GM18861 (cell line): ENCODE data around the gene PNMA8C.

Experiments used
- ATAC-seq: cut with Tn5 transposase; IDR thresholded peaks from one replicate; pipeline ENCODE4 v1.9.1; 2021; ENCODE audit not compliant: unreplicated experiment

PNMA8C gene

DNA sequence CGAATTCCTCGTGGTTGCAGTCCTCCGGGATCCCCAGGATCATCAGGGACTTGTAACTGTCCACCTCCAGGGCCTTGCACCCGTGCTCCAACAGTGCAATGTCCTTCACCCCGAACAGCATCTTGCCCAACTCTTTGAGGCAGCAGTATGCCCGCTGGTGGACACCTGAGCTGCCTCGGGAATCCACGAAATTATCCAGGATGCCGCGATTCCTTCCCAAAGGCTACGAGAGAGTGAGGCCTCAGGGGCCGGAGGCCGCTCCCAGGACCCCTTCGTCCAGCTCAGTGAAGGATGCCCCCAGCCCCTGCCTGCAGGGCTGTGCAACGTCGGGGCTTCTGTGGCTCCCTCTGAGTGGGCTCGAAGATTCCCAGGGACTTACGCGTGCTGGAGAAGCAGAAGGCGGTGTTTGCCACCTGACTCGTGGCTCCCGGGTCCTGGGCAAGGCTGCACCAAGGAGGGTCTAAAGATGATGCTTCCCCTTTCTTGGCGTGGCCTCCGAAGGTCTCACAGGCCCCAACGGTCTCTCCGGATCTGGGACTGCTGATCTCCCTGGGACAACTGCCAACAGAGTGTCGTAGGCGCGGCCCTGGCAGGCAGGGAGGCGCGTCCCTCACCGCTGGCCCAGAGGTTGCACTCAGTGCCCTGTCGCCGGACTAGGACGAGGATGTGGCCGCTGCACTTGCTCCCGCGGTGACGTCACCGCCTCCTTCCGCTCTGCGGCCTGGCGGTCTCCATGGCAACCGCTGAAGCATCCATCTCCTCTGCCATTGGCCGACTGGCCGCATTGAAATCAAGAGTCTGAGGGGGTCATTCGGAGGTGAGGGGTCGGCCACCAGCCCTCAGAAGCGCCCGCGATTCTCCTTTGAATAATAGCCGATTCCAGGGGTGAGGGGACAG is at the start of gene PNMA8C:
Gene PNMA8C, minus strand, starts transcription at position 698 of the 897 bp plus-strand sequence. Its CDS starts 577 bp downstream, at position 121.
- ATAC-seq = no peak

DNA sequence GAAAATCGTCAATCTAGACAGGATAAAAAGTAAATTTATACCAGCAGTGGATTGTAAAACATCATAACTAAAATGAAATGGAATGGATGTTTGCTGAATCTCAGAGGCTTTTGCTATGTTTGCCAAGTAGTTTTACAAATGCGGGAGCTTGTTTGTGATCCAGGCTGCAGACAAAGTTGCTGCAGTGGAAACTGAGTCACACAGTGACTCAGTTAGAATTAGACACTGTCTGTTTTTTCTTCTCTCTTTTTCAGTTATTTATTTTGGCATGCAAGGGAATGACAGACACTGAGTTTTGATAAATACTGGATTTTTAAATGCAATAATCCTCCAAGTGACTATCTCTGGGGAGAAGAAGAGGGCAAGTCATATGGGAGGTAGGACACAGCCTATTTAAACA is 47.2 kb upstream of the PNMA8C start:
- no peak for ATAC-seq

DNA sequence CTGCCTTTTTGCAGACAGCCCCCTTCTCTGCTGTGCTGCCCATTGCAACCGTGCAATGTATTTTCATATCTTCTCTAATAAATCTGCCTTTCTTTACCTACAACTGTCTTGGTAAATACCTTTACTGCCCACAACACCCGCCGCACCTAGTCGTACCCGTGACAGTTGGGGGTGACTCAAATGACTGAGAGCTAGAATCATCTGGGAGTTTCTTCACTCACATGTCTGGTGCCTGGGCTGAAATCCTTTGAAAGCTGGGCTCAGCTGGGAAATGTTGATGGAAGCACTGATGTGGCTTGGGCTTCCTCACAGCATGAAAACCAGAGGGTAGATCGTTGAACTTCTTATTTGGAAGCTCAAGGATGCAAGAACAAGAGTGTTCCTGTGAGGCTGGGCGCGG is 45.5 kb upstream of the PNMA8C start:
- no peak for ATAC-seq

DNA sequence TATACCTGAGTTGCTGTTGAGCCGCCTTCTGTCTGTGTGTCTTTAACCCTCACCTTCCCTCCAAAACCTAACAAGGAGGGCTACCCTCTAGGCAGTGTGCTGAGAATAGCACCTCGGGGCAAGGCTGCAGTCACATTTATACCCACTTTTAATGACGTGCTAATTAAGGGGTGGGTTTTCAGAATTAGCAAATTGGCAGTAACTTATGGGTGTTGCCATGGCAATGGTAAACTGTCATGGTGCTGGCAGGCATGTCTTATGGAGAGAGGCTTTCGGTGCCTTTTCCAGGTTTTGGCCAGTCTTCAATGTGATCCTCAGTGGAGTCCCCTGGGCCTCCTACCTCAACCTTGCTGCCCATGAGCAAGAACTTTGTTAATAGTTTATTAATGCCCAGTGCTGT is 43.9 kb upstream of the PNMA8C start:
- ATAC-seq = no peak

DNA sequence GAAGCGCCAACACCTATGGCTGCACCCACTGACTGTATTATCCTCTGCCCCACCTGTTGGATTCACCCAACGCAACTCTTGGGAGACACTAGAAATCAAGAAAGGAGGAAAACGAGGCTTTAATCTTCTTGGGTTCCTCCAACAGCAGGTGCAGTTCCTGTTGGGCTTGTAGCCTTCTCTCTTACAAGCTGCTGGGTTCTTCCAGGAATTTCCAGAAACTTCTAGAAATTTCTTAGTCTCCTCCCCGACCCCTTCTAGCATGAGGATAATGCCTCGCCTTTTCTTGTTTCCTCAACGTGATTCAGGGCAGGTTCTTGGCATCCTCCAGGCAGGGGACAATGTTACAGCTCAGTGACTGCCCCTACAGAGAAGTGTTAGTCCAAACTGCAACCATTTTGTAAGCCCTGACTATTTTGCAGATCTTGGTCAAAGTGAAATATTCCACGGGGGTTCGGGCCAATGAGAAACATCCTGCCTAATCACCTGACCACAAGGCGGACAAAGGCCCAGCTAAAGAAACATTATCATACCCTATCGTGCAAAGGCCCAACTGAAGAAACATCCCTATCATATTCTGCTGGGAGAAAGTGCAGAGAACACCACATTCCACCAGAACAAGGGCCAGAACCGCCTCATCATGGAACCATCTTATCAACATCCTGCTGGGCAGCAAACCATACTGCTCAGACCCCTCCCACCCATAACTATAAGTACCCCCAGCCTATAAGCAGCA is 43.2 kb upstream of the PNMA8C start:
- ATAC-seq = no peak

DNA sequence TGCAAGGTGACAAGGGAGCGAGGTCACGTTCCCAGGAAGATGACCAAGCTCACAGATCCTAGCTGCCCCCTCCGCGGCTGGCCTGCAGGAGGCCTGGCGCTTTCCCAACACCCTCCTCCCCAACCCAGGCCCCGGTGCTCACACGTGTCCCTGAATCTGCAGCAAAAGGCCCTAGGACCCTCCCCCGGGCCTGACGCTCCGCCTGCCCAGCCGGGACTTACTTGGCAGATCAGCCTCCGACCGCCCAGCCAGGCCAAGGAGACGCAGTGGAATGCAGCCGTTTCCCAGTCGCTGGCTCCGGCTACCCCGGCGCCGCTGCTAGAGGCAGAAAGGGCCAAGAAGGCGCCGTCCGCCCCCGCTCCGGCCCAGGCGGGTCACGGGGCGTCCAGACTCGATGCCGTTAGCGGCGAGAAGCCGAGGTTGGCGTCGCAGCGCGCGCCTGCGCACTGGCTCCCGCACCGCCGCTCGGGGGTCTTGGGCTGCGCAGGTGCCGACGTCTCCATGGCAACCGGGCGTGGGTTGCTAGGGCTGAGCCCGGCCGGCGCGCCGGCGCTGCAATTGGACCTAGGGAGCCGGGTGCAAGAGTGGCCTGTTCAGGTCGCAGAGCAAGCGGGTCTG is 42.5 kb upstream of the PNMA8C start, which contains the start of gene PNMA8A:
Gene PNMA8A, minus strand, starts transcription at position 448 of the 618 bp plus-strand sequence. CDS start 528 bp downstream, outside the sequence.
- no peak for ATAC-seq

DNA sequence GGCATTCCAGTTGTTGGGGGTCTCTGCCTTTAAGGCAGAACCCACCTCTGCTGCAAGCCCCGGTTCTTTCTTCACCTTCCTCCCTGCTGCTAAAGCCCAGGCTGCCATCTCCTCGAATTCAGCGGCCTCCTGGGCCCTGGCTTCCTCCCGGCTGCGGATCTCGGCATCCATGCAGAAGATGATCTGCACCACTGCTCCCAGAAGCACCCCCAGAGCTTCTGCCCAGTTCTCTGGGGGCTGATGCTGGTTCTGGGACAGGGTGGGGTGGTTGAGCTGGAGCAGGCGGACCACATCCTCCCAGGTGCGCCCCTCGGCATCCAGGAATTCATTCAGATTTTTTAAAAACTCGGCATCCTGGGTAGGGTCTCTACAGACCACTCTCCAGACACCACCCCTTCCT is 41.6 kb upstream of the PNMA8C start:
- ATAC-seq = no peak

DNA sequence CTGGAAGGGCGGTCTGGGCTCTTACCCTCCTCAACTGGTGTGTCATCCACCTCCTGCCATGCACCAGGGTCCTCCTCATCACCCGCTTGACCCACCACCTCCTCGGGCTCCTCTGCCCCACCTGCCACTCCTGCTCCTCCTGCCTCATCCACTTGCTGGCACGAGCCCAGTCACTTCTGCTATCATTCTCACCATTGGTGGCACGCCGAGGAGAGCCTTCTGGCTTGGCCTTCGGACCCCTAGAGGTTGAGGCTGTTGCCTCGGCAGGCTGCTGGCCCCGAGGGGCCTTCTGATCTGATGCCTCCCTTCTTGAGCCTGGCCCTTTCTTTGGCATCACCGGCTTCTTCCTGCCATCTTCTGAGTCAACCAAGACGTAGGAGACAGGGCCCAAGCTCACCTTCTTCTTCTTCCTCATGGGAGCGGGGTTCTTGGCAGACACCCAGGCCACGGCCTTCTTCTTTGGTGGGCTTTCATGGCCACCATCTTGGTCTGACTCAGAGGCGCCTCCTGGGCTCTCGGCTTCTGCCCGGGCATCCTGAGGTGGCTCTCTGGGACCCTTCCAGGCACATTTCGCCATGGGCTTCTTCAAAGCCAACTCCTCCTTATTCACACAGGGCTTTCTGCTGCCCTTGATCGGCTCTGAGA is 40.9 kb upstream of the PNMA8C start:
- ATAC-seq = no peak

DNA sequence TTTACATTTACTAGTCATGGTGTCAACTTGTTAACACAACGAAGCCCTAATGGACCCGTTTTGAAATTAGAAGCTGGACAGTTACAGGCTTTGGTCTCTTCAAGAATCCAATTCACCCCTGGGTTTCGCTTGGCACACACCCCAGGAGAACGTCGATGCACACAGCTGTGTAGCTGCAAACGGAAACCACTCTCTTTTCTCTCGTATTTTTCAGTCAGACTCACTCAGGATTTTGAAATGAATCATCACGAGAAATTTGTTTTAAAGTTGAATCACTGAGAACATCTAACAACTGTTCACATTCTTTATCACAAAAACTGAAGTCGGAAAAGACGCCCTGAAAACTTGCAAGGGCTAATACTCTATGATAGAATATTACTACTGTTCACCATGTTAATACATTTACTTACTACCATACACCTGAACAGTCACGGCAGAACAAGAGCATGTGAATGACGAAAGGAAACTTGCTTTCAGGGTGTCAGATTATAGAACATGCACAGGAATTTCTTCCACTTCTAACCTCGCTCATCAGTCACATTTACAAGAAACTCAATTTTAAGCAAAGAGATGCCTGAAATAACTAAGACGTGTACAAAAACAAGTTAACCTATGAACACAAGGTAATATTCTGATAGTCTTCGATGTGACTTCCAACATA is 37.9 kb upstream of the PNMA8C start:
- ATAC-seq = no peak

DNA sequence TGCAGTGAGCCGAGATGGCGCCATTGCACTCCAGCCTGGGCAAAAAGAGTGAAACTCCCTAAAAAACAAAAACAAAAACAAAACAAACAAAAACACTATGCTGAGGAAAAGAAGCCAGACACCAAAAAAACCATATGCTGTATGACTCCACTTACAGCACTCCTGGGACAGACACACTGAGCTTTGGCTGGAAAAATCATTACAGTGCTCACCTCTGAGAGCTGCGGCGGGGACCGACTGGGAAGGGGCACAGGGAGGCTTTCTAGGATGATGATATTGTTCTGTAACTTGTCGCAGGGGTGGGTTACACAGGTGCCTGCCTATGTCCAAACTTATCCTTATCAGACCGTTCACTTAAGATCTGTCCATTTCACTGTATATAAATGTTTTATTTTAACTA is 34.8 kb upstream of the PNMA8C start:
- ATAC-seq = no peak

DNA sequence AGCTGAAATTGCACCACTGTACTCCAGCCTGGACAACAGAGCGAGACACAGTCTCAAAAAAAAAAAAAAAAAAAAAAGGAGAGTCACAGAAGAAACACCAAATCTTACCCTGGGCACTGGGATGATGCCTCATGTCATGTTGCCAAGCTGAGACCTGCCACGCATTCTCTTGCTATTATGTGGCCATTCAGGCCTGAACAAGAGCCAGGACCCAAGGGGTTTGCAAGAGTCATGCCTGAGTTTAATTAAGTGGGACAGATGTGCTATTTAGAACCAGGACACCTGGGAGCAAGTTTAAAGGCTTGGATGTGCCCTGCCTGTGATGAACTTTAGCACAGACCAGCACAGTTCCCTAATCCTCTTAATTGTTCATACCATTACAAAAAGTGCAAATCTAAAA is 32.8 kb upstream of the PNMA8C start:
- no peak for ATAC-seq

DNA sequence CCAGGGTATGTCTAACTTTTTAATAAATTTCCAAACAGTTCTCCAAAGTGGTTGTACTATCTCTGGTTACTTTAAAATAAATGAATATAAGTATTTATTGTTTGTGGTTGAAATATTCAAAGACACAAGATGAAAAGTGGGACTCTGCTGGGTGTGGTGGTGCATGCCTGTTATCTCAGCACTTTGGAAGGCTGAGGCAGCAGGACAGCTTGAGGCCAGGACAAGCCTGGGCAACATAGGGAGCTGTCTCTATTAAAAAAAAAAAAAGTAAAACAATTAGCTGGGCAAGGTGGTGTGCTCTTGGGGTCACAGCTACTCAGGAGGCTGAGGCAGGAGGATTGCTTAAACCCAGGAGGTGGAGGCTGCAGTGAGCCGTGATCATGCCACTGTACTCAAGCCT is 32.2 kb upstream of the PNMA8C start:
- no peak for ATAC-seq

DNA sequence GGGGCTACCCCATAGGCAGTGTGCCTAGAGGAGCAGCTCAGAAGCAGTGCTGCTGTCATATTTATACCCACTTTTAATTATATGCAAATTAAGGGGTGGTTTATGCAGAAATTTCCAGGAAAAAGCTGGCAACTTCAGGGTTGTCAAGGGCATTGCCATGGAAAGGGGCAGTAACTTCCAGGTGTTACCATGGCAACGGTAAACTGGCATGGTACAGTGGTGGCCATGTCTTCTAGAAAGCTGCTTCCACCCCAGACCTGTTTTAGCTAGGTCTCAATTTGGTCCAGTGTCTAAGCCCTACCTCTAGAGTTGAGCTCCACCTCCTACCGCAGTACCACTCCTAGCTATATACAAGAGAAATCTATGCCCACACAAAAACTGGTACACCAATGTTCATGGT is 31.3 kb upstream of the PNMA8C start:
- no peak for ATAC-seq

DNA sequence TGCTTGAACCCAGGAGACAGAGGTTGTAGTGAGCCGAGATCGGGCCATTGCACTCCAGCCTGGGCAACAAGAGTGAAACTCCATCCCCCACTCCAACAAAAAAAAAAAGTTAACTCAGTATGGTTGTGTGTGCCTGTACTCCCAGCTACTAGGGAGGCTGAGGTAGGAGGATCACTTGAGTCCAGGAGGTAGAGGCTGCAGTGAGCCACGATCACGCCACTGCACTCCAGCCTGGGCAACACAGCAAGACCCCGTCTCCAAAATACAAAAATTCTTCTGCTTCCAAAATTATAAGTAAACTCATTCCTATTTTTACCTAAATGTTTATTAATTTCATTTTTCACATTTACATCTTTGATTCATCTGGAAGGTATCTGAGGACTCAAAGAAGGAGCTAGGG is 28.2 kb upstream of the PNMA8C start:
- no peak for ATAC-seq

DNA sequence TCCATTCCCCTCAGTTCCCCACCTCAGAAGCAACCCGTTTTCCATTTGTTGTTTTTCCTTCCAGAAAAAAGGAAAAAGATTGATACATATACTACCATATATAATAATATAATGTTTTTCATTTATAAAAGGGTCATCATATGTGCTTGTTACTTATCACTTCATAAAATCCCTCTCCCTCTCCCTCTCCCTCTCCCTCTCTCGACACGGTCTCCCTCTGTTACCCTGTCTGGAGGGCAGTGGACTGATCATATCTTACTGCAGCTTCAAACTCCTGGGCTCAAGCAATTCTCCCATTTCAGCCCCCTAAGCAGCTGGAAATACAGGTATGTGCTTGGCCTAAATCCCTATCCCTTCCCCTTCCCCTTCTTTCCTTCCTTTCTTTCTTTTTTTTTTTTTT is 25.5 kb upstream of the PNMA8C start:
- no peak for ATAC-seq

DNA sequence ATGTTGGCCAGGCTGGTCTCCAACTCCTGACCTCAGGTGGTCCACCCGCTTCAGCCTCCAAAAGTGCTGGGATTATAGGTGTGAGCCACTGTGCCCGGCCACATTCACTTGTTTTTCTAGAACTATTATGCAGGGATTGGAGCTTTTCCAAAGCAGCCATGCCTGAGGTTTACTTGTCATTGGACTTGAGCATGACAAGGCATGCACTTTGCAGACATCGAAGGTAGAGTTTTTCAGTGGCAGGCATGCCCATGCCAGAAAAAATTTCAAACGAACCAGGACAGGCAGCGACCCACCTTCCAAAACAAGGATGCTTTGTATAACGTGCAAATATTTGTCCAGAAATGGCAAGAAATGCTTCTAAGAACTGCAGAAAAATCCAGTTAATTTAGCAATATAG is 24.9 kb upstream of the PNMA8C start:
- ATAC-seq = no peak

DNA sequence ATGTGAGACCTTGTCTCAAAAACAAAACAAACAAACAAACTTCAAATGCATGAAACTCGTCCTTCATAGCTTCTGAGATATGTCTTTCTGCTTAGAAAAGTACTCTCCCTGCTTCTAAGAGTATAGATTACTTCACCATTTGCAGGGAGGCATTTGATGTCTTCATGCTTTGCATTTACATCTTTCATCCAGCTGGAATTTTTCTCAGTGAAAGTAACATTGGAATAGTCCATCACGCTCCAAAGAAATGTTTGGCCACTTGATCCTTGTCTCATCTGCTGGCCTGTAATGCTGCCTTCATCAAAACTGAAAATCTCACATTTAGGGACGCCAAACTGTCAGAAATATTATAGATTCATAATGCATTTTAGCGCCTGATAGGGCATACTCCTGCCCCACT is 23.4 kb upstream of the PNMA8C start:
- ATAC-seq = no peak

DNA sequence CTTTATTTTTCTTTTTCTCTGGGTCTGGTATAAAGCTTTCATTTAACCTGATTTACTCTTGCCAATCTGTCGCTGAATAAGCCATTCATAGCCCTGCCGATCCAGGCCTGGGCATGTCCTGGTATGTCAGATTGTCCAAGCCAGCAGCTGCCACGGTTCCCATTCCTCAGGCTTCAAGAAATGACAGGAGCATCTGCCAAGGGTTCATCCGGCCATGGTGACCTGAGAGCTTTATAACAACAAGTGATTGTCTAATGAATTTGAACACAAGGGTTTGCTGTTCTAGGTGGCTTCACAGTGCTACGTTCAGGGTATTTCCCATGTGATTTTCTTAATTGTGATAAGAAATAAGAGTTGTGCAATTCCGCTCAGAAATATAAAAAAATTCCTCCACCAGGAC is 22.6 kb upstream of the PNMA8C start:
- ATAC-seq = no peak

DNA sequence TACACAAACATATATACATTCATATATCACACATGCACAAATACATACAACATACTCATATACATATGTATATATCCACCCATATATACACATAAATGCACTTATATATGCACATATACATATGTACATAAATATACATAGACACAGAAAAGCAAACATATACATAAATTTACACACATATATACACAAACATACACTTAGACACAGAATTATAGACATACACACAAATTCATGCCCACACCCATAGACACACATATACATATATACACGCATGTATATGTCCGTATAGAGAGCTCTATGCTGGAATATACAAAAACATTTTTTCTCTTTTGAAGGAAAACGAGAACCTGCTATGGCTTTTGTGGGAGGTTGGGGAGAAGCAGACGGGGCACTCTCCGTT is 22.0 kb upstream of the PNMA8C start:
- ATAC-seq = no peak

DNA sequence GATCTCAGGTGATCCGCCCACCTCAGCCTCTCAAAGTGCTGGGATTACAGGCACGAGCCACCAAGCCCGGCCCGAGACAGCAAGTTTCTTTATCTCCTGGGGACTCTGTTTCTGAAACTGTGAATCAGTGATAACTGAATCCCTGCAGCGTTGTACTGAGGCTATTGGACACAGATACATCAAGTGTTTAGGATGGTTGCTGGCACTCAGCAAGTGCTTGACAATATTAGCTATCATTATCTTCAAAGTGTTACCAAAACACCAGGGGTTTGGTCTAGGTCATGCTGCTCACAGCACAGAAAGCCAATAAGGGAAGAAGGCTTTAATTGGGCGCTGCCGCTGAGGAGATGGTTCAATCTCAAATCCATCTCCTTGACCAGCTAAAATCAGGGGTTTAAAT is 20.5 kb upstream of the PNMA8C start:
- no peak for ATAC-seq

DNA sequence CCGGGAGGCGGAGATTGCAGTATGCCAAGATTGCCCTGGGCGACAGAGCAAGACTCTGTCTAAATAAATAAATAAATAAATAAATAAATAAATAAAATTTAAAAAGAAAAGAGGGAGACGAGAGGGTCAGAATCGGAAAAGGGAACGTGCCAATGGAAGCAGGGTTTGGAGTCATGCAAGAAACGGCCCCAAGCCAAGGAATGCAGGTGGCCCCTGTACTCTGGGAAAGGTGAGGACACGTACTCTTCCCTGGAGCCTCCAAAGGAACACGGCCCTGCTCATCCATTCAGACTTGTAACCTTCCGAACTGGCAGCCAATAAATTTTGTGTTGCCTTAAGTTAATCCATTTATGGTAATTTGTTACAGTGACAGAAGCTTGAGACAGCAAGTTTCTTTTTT is 19.9 kb upstream of the PNMA8C start:
- no peak for ATAC-seq
